NCI-H1930 (cell line): ENCODE data around the gene C1orf167.

Experiments
- DNase-seq, 2 experiments: peaks; one replicate each; lab custom pipeline; 2025; lab: John Stamatoyannopoulos, UW

C1orf167 gene, protein sequence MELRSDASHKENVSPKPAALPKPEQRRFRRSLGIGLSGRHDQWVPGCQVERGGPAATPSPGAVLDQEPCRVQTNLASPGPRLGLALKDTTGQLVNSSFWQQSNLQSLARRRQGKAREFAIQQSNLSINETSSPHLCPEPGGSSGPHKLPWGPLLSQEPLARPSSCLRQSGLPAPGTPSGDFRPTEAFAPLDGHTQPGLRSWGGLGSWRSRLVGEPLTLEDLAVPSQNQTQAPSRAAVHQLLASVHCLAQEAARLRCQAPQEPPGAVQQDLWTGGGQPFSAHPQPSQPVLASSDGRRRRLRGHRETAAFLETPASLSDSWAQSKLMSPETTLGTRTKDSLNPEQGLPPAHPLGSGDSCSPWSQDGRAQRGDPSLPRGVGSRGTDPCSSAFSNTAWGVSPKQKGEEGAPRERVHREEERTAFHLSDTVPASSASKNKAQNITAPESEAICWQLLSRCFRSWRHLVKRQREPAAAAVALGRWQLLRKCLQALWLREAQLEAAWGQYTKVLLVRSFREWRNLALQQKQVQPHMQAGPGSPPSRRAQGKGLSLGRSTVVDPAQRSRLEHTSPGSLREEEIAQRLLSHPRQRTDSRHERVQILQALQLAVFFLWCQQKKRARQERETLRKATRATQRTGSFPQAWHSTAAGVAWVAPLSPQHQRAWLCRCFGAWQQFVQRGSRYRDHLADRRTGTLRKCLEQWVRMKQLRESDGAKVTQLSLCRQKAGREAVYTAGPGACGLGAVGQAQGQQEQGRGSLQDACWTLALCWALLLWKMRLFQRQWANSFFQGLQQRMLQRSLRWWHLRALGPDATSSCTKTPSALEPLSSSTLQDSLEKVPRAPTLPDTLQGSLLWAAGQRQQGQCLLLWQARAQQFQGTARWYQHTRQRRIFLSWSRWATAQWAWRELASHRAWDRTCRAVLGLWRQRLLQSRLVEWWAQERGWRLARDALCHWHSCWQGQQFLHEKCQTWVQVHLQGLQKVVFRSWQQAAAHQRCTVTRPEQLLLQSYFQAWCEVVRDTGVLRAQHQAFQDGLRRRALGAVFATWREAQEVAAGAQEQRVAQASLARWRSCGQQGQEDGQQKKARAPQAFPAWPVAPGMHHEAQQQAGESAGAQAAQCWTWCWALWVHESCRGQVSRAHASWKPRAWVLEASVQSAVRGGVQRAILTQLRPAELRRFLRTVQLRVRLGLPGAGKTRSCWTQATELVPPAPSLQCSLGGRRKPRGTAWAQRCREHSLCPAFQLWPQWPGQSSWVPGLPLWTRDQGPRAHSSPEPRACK (N-terminal part only)

GRCh38 chr1:11761988-11762406 lies at the start of gene C1orf167:
Gene C1orf167 (plus strand): TSS chr1:11762193. CDS start chr1:11764401, 2,208 bp downstream.
- peak in 1 of 2 experiments; percentile 11 for DNase-seq

DNA sequence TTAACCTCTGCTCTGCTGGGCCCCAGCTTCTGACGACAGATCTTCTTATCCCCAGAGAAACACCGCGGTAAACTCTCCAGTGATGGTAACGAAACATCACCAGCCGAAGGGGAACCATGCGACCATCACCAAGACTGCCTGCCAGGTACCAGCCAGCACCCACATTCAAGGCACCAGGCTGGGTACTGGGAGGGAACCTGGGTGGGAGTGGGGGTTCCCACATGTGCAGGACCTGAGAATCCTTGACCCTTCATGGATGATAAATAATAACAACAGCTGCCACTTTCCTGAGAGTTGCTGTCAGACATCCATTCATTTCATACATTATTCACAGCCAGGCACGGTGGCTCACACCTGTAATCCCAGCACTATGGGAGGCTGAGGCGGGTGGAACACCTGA lies 49.7 kb upstream of the C1orf167 start:
- DNase-seq = no peak

DNA sequence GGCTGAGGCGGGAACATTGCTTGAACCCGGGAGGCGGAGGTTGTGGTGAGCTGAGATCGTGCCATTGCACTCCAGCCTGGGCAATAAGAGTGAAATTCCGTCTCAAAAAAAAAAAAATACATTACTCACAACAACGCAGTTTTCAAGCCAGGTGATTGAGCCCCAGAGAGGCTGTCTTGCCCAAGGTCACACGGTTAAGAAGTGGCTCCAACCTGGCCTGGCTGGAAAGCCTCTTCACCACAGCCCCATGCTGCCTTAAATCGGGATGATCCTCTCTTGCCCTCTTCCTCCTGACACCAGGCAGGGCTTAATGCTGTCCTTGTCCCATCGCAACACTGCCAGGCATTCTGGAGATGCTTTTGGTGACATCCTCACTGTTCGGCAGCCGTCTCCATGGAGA lies 48.9 kb upstream of the C1orf167 start:
- DNase-seq = no peak

DNA sequence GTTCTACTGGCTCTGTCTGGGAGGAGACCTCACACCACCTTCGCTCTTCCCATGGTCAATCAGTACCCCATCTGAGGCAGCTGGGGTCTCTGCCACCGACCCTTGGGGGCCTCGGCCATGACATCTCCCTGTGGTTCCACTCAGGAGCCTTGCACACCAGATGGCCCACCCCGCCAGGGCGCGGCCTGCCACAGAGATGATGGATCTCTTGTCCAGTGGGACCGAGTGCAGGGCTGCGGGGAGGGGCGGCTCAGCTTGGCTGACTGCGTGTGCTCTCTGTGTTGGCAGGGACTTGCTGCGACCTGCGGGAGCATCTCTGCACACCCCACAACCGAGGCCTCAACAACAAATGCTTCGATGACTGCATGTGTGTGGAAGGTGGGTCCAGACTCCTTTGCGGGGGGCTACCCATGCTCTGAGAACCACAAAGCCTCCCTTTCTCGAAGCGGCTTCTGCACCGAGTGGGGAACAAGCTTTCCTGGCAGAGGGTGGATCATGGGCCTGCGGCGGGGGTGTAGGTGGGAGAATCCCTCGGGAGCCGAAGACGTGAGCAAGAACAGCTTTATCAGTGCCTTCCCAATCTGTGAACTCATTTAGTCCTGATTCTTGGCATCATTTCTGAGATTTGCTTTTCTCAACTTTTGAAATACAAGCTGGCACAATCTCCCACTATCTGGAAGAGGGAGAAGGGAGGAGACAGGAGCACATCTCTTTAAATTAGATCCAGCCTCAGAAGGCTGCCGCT lies 47.0 kb upstream of the C1orf167 start:
- no peak for DNase-seq

DNA sequence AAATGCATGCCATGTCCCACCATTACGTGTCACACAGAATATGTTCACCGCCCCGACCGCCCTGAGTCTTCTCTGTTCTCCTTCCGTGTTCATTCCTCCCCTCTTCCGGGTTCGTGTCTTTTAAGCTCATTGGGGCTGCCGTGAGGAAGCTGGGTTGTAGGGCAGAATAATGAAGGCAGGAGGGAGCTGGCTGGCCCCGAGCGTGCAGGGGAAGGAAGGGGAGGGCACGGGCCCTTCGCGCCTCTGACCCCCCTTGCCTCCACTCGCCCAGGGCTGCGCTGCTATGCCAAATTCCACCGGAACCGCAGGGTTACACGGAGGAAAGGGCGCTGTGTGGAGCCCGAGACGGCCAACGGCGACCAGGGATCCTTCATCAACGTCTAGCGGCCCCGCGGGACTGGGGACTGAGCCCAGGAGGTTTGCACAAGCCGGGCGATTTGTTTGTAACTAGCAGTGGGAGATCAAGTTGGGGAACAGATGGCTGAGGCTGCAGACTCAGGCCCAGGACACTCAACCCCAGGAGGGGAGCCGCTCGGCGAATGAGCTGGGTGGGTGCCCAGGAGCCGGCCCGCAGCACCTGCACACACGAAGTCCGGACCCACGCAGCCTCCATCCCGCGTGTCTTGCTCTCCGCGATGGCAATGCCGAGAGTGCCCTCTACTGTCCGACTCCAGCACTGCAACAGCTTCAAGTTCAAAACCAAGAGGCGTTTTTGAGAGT lies 42.5 kb upstream of the C1orf167 start:
- peak; percentile 22 to 41 for DNase-seq

DNA sequence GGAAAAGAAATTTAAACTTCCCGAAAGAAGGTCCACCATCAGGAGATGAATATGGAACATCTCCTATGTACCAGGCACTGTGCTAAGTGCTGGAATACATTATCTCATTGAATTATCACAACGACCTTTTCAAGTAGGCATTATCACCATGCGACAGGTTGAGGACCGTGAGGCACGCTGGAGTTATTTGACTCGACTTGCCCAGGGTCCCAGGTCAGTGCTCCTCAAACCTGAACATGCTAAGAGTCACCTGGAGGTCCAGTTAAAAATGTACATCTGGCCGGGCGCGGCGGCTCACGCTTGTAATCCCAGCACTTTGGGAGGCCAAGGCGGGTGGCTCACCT lies 42.0 kb upstream of the C1orf167 start:
- no peak for DNase-seq

DNA sequence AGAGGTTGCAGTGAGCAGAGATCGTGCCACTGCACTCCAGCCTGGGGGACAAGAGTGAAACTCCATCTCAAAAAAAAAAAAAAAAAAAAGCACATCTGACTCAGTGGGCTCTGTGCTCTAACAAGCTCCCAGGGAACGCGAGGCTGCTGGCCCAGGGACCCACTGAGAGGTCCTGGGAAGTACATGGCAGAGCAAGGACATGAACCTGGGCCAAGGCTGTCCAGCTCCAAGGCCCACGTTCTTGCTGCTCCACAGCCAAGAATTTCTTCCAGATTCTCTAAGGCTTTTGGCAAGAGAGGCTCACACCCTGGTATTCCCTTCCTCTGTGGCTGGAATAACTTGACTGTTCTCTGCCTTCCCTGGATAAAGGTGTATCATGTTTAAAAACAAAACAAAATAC lies 41.5 kb upstream of the C1orf167 start:
- no peak for DNase-seq

DNA sequence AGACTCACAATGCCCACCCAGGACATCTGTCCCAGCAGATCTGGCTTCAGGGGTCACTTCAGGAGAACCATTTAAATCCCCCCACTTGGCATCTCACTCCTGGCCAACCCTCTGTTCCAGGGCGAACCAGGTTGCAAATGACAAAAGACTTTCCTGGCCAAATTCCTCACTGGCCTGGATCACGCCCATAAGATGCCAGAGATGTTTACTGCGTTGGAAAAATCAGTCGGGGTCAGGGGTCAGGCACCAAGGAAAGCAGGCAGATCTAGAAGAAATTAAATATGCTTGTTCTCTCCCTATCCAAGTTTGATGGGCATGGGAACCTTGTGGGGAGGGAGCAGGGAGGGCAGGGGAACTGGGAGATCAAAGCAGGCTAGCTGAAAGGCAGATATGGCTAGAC lies 40.7 kb upstream of the C1orf167 start:
- DNase-seq = no peak

- DNase-seq = no peak
These were observed 39.5 kb upstream of the C1orf167 start for GRCh38 chr1:11722538-11722937.

- no peak for DNase-seq
These were observed 36.4 kb upstream of the C1orf167 start for GRCh38 chr1:11725616-11726015.

GRCh38 chr1:11727119-11727518 lies 34.9 kb upstream of the C1orf167 start:
- no peak for DNase-seq

- no peak for DNase-seq
These were observed 33.7 kb upstream of the C1orf167 start for GRCh38 chr1:11728126-11728806.

DNA sequence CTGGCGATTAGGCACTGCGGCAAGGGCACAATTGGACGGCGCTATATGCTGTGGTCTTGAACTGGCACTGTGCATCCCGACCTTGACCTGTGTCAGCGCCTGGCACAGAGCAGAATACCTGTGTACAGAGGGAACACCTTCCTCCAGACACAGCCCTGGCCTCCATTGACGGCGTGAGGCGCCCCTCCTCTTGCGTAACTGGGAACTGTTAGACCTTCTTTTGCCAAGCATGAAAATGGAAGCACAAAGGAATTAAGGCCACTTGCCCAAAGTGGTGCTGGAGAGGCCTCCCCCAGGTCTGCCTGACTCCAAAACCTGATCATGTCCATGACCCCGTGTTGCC lies 32.9 kb upstream of the C1orf167 start:
- no peak for DNase-seq

DNA sequence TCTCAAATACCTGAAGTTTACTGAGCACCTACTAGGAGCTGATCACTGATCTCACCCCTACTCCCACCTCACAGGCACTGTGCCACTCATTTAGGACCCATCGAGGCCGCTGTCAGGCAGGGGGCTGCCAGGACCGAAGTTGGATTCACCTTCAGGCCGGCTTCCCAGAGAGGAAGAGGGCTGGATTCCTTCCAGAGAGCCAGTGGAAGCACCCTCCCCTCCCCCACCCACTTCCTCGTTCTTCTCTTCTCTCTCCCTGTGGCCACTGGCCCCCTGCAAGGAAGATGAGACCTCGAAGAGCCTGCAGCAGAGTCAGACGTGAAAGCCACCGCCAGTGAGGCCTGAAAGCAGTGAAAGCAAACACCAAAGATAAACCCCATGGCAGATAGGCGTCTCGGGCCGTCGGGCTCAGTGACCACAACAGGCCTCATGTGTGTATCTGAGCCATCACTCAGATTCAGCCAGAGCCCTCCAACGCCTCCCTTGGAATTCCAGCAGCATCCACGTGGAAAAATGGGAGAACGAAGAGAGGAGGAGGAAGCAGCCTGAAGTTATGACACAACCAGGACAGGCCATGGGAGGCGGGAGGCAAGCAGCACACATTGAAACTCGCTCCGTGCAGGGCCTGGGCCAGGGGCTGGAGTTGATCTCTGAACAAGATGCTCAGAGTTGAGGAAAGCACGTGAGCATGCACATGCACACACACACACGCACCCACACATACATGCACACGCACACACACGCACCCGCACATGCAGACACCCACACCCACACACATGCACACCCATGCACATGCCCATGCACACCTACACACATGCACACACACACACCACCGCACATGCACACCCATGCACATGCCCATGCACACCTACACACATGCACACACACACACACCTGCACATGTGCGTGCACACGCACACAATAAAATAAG lies 32.2 kb upstream of the C1orf167 start:
- DNase-seq = no peak

DNA sequence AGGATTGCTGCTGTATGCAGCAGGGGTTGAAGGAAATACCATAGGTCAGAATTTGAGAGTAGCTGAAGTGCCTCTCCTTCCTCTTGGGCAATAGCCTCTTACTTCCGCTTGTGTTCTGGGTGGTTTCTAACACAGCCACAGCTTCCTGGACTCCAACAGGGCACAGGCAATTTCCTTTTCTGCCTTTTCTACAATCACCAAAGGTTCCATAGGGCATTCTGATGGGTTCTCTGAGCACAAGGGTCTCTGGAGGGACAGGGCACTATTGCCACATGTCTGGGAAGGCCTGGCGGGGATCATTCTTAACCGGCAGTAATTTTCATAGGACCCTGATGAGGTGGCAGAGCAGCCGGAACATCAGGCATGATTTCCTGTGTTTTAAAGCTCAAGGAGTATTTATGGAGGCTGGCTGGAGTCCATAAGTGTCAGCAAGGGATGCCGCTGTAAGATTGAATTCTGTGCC lies 31.5 kb upstream of the C1orf167 start:
- DNase-seq = no peak

DNA sequence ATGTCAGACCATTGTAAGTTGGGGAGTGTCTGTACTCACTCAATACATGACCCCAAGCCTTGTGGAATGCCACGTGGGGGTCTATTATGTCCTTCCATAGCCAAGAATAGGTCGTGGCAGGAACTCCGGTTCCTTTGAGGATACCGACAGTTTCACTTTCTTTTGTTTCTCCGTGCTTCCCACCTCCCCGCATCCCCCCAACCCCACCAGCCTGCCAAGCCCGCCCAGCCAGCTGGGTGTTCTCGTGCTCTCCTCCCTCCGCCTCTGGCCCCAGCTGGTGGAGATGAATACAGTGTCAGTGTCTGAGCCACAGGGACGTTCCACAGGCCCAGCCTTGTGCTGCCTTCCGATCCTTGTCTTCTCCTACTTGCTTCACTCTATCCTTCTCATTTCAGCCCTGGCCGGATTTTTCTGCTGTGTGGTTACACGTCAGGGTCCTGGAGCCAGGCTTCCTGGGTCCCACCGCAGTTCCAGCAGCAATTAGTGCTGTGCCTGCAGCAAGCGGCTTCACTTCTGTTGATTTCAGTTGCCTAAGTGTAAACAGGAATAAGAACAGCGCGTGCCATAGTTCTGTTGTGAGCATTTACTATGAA lies 30.2 kb upstream of the C1orf167 start:
- no peak for DNase-seq

GRCh38 chr1:11733306-11733705 lies 28.7 kb upstream of the C1orf167 start:
- no peak for DNase-seq

DNA sequence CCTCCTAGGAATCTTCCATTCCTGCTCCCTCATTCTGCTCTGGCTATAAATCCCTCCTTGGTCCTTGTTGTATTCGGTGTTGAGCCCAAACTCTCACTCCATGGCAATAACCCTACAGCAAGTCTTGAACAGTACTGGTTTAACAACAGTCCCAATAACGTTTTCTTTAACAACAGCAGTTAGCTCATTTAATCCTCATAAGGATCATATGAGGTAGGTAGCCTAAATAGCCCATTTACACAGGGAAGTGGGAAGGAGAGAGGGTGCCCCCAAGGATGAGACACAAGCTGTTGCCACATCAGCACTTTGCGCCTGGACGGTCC lies 26.5 kb upstream of the C1orf167 start:
- no peak for DNase-seq
